Ovary (tissue), 9 donors: ENCODE measurements around the gene DOCK10. TPM values are rescaled to one million over a fixed set of nuclear protein-coding genes. Genes with fewer than 3 reads are reported as not detected.
A peak's percentile ranks its signal among the peaks of the same experiment; 100 is the strongest.

ENCODE experiments used
- DNase-seq, 5 donors: peaks; one replicate each; pipeline ENCODE4 v3.0.0-alpha.2; 2019 to 2020
- H3K27ac ChIP-seq, 2 donors: fragments of 200-600 bp; one replicate each; pipeline versions ENCODE4 v1.5.1 to v1.8.0; 2019 to 2022
- H3K27me3 ChIP-seq: fragments of 200-600 bp; one replicate; pipeline ENCODE4 v1.8.0; 2022
- H3K36me3 ChIP-seq: fragments of 200-600 bp; sonication (generic); one replicate; pipeline ENCODE4 v1.5.1; 2019
- H3K4me1 ChIP-seq: one replicate; pipeline ENCODE4 v1.8.1; 2013; ENCODE audit warnings: mild to moderate bottlenecking, moderate library complexity; ENCODE audit not compliant: insufficient read depth
- H3K4me3 ChIP-seq: fragments of 200-600 bp; sonication (generic); one replicate; pipeline ENCODE4 v1.5.1; 2017
- H3K9me3 ChIP-seq, 2 donors: fragments of 200-600 bp in 1 of 2; sonication (generic) in 1 of 2; one replicate each; pipeline versions ENCODE4 v1.5.1 to v1.8.1; 2013 to 2019; ENCODE audit warnings: mild to moderate bottlenecking in 1 of 2, moderate library complexity in 1 of 2
- EP300 ChIP-seq: sonication (generic); formaldehyde crosslinking; IDR thresholded peaks from one replicate; pipeline ENCODE4 v1.6.1; 2017; ENCODE audit warnings: antibody characterized with exemption
- POLR2A ChIP-seq: fragments of 450-650 bp; IDR thresholded peaks from one replicate; pipeline ENCODE4 v1.6.1; 2017; ENCODE audit warnings: antibody characterized with exemption, mild to moderate bottlenecking, moderate library complexity
- WGBS, 3 donors: extraction: QIAGEN DNeasy Blood & Tissue Kit in 1 of 3; methylation state at CpG; one replicate each; pipeline versions ENCODE4 v1.1.5 to v1.1.7; 2013 to 2017; 5-methylcytosine and 5-hydroxymethylcytosine counted together
- intact Hi-C, 4 donors: fragments of 100-400 bp; cut with DNase I; formaldehyde crosslinking; loops; one replicate each; pipeline versions ENCODE4 v1.11.0 to v1.15.1; 2022 to 2023
- polyA plus RNA-seq, 2 donors: library from polyadenylated mRNA; stranded (reverse); fragments of 200-250 nt in 1 of 2; fragments of 350-450 nt in 1 of 2; fragmentation: Illumina TruSeq in 1 of 2; extraction: RNeasy Lipid Tissue Mini Kit (QIAGEN cat#74804) in 1 of 2; gene quantifications; one replicate each; pipeline ENCODE4 v1.2.3, GENCODE V29; 2013 to 2014
- total RNA-seq, 7 donors: library from RNA; depleted of rRNA in 2 of 7; stranded (reverse); fragments of >200 nt in 2 of 7; fragmentation: NEBNext Ultra II Directional in 3 of 7; extraction: Animal tissue kit (Norgen Biotek cat#: 25700) in 3 of 7; gene quantifications; one replicate each; pipeline versions ENCODE4 v1.1.0 to v1.2.4, GENCODE V29; 2016 to 2023
- TF ChIP-seq, protein P1 (sequence below), 3 donors: fragments of 450-650 bp in 2 of 3; fragments of 200-600 bp in 1 of 3; IDR thresholded peaks; one replicate each; pipeline versions ENCODE4 v1.5.1 to v1.8.0; 2016 to 2022; ENCODE audit warnings: antibody characterized with exemption in 3 of 3, mild to moderate bottlenecking in 1 of 3
- donor health status: DM: no; HTN: no; CAD: no; lungs with moderate emphysema.
- donor health status: DM: no; HTN: no; CAD: no.
- donor health status: Bipolar disorder and iron deficiency.
- donor health status: DM: yes; HTN: yes; CAD: no.
- donor health status: DM: no; HTN: no; CAD: no.
- donor health status: DM: yes; HTN: yes; CAD: no.

The DOCK10 gene
- total and polyA plus RNA-seq, 9 donors = 15.3 to 42.5 (median 31.2) TPM

DNA sequence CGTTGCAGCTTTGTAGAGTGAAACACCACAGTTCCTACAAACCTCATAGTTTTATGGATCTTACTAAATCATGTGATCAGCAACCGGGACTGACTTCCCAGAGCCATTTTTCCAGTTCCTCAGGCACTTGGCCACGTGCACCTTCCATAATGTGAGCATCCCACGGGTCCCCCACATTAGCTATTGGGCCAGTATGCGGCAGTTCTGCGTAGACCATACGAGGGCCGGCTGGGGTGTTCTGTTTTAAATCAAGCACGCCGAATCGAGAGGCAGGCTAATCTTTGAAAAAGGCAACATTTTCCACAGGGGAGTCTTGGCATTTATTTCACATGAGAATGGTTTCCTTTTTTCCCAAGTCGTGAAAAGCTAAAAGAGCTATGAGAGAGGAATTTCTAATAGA, 190.5 kb downstream of the DOCK10 start:
- 87 to 89% (median 88%) methylated on average over 12 of the region's 12 CpGs for WGBS, 3 donors
- Histone ChIP-seq H3K4me3 (no peak overlapping the region), H3K27ac (no peak overlapping the region), H3K36me3 (no peaks in the 10 kb centered on the region), H3K4me1 (peaks cover 3% of the 10 kb centered on the region), H3K27me3 (no peaks in the 10 kb centered on the region), H3K9me3 (no peaks in the 10 kb centered on the region)
- intact Hi-C loops = no loop called here
- DNase-seq = no peak
- TF ChIP-seq, protein P1, sequence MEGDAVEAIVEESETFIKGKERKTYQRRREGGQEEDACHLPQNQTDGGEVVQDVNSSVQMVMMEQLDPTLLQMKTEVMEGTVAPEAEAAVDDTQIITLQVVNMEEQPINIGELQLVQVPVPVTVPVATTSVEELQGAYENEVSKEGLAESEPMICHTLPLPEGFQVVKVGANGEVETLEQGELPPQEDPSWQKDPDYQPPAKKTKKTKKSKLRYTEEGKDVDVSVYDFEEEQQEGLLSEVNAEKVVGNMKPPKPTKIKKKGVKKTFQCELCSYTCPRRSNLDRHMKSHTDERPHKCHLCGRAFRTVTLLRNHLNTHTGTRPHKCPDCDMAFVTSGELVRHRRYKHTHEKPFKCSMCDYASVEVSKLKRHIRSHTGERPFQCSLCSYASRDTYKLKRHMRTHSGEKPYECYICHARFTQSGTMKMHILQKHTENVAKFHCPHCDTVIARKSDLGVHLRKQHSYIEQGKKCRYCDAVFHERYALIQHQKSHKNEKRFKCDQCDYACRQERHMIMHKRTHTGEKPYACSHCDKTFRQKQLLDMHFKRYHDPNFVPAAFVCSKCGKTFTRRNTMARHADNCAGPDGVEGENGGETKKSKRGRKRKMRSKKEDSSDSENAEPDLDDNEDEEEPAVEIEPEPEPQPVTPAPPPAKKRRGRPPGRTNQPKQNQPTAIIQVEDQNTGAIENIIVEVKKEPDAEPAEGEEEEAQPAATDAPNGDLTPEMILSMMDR (IDR thresholded peaks at IDR 0.05) = no peak
- TF ChIP-seq POLR2A = no peak
- no peak for TF ChIP-seq EP300

DNA sequence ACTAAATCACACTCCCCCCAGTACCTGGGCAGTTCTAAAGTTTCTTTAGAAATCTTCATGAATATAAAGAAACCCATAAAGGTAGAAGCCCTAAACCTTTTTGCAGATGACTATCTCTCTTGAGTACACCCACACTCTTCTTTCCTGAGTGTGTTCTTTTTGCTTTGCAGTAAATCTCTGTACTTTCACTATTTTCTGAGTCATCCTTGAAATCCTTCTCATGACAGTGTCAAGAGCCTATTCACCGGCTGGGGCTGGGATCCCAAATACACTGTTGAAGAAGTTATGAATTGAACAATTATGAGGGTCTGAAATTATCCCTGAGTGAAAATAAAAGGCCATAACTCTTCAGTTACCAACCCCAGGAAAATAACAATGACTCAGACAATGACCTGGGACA, 192.2 kb downstream of the DOCK10 start:
- WGBS, 3 donors = 93 to 98% (median 97%) methylated on average over 1 of the region's 1 CpG
- DNase-seq = no peak
- Histone ChIP-seq H3K36me3 (no peaks in the 10 kb centered on the region), H3K4me3 (no peak overlapping the region), H3K4me1 (peaks cover 3% of the 10 kb centered on the region), H3K27ac (no peak overlapping the region), H3K9me3 (no peaks in the 10 kb centered on the region), H3K27me3 (no peaks in the 10 kb centered on the region)
- intact Hi-C loops = no loop called here
- no peak for TF ChIP-seq POLR2A
- TF ChIP-seq, protein P1 (IDR thresholded peaks at IDR 0.05) = no peak
- TF ChIP-seq EP300 = no peak

DNA sequence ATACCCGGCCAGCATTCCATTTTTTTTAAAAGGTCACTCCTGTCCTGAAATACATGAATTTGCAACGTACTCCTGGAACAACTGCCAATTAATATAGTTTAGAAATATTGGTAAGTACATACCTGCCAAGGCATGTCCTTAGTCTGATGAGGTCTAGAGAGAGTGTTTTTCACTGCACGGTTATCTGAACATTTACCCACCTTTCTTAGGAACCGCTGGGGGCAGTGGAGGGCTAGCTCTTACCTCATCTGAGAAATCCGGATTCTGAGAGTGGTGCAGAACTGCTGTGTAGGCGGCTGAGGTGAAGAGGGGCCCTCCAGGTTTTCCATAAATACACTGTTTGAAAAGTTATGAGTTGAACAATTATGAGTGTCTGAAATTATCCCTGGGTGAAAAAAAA, 193.0 kb downstream of the DOCK10 start:
- Histone ChIP-seq H3K27me3 (no peaks in the 10 kb centered on the region), H3K36me3 (no peaks in the 10 kb centered on the region), H3K4me1 (peaks cover 3% of the 10 kb centered on the region), H3K27ac (no peak overlapping the region), H3K4me3 (no peak overlapping the region), H3K9me3 (no peaks in the 10 kb centered on the region)
- TF ChIP-seq EP300 = no peak
- no peak for TF ChIP-seq POLR2A
- TF ChIP-seq, protein P1 (IDR thresholded peaks at IDR 0.05) = no peak
- no peak for DNase-seq
- 82 to 86% (median 83%) methylated on average over 6 of the region's 6 CpGs for WGBS, 3 donors
- intact Hi-C loops = no loop called here

DNA sequence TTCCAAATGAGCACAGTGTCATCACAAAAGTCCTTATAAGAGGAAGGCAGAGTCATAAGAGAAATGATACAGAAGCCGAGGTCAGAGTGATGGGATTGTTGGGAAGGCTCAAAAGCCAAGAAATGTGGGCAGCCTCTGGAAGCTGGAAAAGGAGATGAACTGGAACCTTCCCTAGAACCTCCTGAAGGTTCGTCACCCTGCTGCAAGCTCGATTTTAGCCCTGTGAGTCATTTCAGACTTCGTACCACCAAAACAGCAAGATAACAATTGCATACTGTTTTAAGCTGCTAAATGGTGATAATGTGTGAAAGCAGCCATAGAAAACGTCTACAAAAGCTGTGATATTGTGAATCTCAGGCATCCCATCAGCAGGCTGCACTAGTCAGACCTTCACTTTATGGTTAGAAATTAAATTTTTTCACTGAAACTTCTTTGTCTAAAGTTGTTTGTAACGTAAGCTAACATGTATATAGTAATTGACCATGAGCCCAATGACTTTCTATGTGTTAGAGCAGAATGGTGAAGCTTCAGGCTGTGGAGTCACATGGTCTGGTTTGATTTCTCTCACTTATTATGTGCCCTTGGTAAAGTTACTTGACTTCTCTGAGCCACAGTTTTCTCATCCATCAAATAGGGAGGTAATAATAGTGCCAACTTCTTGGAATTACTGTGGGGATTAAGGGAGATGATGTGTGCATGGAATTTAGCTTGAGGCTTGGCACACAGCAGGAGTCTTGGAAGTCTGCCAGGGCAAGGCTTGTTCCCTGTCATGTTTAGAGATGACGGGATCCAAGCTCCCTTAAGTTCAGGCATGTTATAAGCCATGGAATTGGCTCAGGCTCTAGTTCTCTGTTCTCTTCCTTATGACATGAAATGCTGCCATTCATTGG, 194.1 kb downstream of the DOCK10 start:
- Histone ChIP-seq H3K27ac (no peak overlapping the region), H3K36me3 (no peaks in the 10 kb centered on the region), H3K4me3 (no peak overlapping the region), H3K9me3 (no peaks in the 10 kb centered on the region), H3K27me3 (no peaks in the 10 kb centered on the region), H3K4me1 (peaks cover 3% of the 10 kb centered on the region)
- TF ChIP-seq, protein P1 (IDR thresholded peaks at IDR 0.05) = no peak
- TF ChIP-seq EP300 (no peak), POLR2A (no peak)
- WGBS, 3 donors = 54 to 63% (median 62%) methylated on average over 7 of the region's 7 CpGs
- DNase-seq = peak; percentile 16 to 59 (median 35)
- intact Hi-C loops = no loop called here
